Body of pancreas (tissue), 4 donors: ENCODE results near the gene PSMB1. TPM values are rescaled to one million over a fixed set of nuclear protein-coding genes. Genes with fewer than 3 reads are reported as not detected.
"Not testable (repeated sequence)": the region's sequence is repeated elsewhere in the genome, so short reads cannot be mapped to it uniquely, and the experiment has no call there.

Experiments
- ATAC-seq: fragments of 150-250 bp; one replicate; pipeline ENCODE4 v1.9.1; 2016
- DNase-seq, 4 donors: peaks; one replicate each; pipeline ENCODE4 v3.0.0-alpha.2; 2019
- H3K27ac ChIP-seq, 4 donors: fragments of 200-600 bp; sonication (generic); 1 replicate in 3 of 4; 2 replicates in 1 of 4; pipeline versions ENCODE4 v1.5.1 to v1.6.1; 2016 to 2019; ENCODE audit warnings: mild to moderate bottlenecking in 1 of 4, mixed read lengths in 1 of 4, moderate library complexity in 1 of 4
- H3K27me3 ChIP-seq, 2 donors: fragments of 200-600 bp; sonication (generic); one replicate each; pipeline ENCODE4 v1.6.0; 2016; ENCODE audit warnings: mild to moderate bottlenecking in 1 of 2
- H3K36me3 ChIP-seq, 2 donors: fragments of 200-600 bp; sonication (generic); replicated peaks in 1 of 2; 2 replicates each; pipeline ENCODE4 v1.5.1; 2016; ENCODE audit warnings: low read depth in 2 of 2; ENCODE audit not compliant: insufficient read depth in 1 of 2
- H3K4me1 ChIP-seq: fragments of 200-600 bp; sonication (generic); one replicate; pipeline ENCODE4 v1.6.0; 2016
- H3K4me3 ChIP-seq, 2 donors: fragments of 200-600 bp; sonication (generic); 1 replicate in 1 of 2; 2 replicates in 1 of 2; pipeline ENCODE4 v1.5.1; 2016 to 2019
- H3K9me3 ChIP-seq, 3 donors: fragments of 200-600 bp; sonication (generic); 1 replicate in 2 of 3; 2 replicates in 1 of 3; pipeline ENCODE4 v1.5.1; 2016
- CTCF ChIP-seq, 7 experiments: fragments of 450-650 bp in 4 of 7; fragments of 200-600 bp in 3 of 7; sonication (generic) in 3 of 7; IDR thresholded peaks; one replicate each; pipeline ENCODE4 v1.5.1; 2016 to 2019; ENCODE audit warnings: antibody characterized with exemption in 7 of 7
- POLR2A ChIP-seq, 3 donors: fragments of 450-650 bp; IDR thresholded peaks; one replicate each; pipeline ENCODE4 v1.6.1; 2016; ENCODE audit warnings: antibody characterized with exemption in 3 of 3, mild to moderate bottlenecking in 2 of 3
- WGBS, 2 donors: methylation state at CpG; one replicate each; pipeline ENCODE4 v1.1.5; 2017; 5-methylcytosine and 5-hydroxymethylcytosine counted together
- intact Hi-C: fragments of 100-400 bp; cut with DNase I; formaldehyde crosslinking; loops from one replicate; pipeline ENCODE4 v1.15.1; 2023
- total RNA-seq, 2 donors: library from RNA; depleted of rRNA; stranded (reverse); fragments of >200 nt; gene quantifications; one replicate each; pipeline ENCODE4 v1.1.0, GENCODE V29; 2016

PSMB1 gene
- total RNA-seq, 2 donors from 2014 or later: 39.9 to 80.9 TPM

GRCh38 chr6:170533792-170534191 lies 19.3 kb downstream of the PSMB1 start:
- Histone ChIP-seq H3K36me3 (peaks cover 1 to 30% of the 10 kb centered on the region in 2 donors), H3K4me1 (no peaks in the 10 kb centered on the region), H3K4me3 (no peak overlapping the region), H3K27ac (no peak overlapping the region), H3K27me3 (no peaks in the 10 kb centered on the region), H3K9me3 (no peaks in the 10 kb centered on the region)
- ATAC-seq (no peak), DNase-seq (no peak)
- intact Hi-C loops: no loop called here
- WGBS, 2 donors: 82 to 87% methylated on average over 2 of the region's 2 CpGs
- no peak for TF ChIP-seq CTCF (IDR thresholded peaks at IDR 0.05)
- no peak for TF ChIP-seq POLR2A (IDR thresholded peaks at IDR 0.05)

DNA sequence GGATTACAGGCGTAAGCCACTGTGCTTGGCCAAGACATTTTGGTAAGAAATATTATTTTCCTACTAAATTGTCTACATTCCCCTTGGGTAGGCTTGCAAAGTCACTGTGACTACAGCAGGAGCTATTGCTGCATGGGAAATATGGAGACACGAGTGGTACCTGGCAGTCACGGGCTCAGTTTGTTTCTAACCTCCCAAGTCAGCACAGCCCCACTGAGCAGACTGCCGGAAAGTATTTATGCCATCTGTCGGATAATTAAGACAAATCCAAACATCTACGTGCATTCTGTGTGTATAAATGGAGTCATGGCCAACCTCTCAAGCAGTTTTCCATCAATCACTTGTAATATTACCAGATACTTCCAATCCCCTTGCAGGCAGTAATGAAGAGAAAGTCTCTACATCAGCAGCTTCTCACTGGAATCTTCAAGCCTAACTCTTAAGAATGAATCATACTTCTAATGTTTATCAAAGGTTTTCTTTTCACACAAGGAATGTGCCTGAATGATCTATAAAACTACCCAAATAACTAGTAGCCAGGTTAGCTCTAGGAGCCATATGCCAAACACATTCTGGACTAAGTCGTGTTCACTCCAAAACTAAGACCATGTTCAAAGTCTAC lies 20.1 kb downstream of the PSMB1 start:
- Histone ChIP-seq H3K9me3 (no peaks in the 10 kb centered on the region), H3K36me3 (peaks cover 0 to 23% of the 10 kb centered on the region in 2 donors), H3K27ac (no peak overlapping the region), H3K27me3 (no peaks in the 10 kb centered on the region), H3K4me1 (no peaks in the 10 kb centered on the region), H3K4me3 (no peak overlapping the region)
- intact Hi-C loops: no loop called here
- 82 to 94% methylated on average over 7 of the region's 7 CpGs for WGBS, 2 donors
- DNase-seq (no peak), ATAC-seq (no peak)
- no peak for TF ChIP-seq CTCF (IDR thresholded peaks at IDR 0.05)
- no peak for TF ChIP-seq POLR2A (IDR thresholded peaks at IDR 0.05)

DNA sequence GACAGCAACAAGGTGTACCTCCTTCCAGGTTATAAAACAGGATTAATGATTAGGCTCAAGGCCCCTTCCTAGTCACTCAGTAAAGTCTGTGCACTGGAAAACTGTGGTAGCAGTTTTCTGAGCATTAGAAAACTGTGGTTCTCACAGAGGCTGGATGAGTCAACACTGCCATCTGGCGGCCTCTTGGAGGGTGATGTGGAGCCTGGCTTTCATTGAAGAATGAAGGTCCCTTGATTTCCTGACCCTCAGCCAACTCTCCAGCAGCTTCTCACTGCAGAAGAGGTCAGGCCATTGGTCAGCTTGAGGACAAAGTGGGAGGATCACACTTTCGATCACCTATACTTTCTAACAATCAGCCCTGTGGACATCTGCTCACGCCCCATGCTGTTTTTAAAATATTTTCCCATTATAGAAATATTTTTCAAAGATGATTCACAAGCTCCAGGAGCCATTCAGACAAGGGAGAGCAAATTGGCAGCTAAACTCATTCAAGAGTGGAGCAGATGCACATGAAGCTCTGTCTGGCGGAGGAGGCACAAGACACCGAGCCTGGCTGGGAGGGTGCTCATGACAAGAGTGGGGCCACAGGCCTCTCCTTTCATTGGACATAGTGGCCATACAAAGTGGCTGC lies 23.2 kb downstream of the PSMB1 start:
- DNase-seq (peak; percentile 81 to 87 (median 84)), ATAC-seq (peak; percentile 91)
- no peaks in the 10 kb centered on the region for H3K4me1 ChIP-seq
- intact Hi-C loops: loop anchor here (10.0 kb wide), 2 partner anchors 705 to 745 kb away; no protein-coding TSS in a partner anchor
- WGBS, 2 donors: 27 to 42% methylated on average over 4 to 5 of the region's 5 CpGs
- H3K9me3 ChIP-seq: no peaks in the 10 kb centered on the region
- H3K36me3 ChIP-seq: peaks cover 0 to 6% of the 10 kb centered on the region in 2 donors
- no peaks in the 10 kb centered on the region for H3K27me3 ChIP-seq
- TF ChIP-seq POLR2A (IDR thresholded peaks at IDR 0.05): no peak
- peak; percentile 79 to 89 (median 83) for TF ChIP-seq CTCF (IDR thresholded peaks at IDR 0.05)
- no peak overlapping the region for H3K27ac ChIP-seq
- no peak overlapping the region for H3K4me3 ChIP-seq

GRCh38 chr6:170527995-170528394 lies 25.1 kb downstream of the PSMB1 start:
- H3K27ac ChIP-seq, H3K9me3 ChIP-seq, H3K27me3 ChIP-seq, DNase-seq, H3K4me3 ChIP-seq, H3K4me1 ChIP-seq, H3K36me3 ChIP-seq, ATAC-seq: not testable (repeated sequence)
- 95 to 99% methylated on average over 5 of the region's 5 CpGs for WGBS, 2 donors
- intact Hi-C loops: loop anchor here (10.0 kb wide), 2 partner anchors 703 to 743 kb away; no protein-coding TSS in a partner anchor

DNA sequence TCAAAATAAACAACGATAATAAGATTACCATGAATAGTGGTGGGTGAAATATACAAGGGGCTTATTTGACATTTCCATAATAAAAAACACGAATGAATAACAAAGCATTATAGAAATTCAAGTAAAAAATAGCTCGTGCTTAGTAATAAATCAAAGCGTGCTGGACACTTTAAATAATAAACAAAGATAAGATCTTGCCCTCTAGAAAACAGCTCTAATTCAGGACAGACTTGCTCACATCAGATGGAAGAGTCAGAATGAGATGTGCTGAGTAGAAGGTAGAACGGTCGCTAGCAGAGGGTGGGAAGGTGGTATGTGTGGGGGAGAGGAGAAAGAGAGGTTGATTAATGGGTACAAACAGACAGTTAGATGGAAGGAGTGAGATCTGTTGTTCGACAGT lies 27.3 kb downstream of the PSMB1 start:
- intact Hi-C loops: loop anchor here (10.0 kb wide), 2 partner anchors 701 to 741 kb away; no protein-coding TSS in a partner anchor

More for the DNA sequence above, 27.3 kb downstream of the PSMB1 start:
- no peaks in the 10 kb centered on the region for H3K27me3 ChIP-seq
- H3K36me3 ChIP-seq: no peaks in the 10 kb centered on the region
- H3K27ac ChIP-seq: no peak overlapping the region
- 63 to 66% methylated on average over 7 of the region's 7 CpGs for WGBS, 2 donors
- ATAC-seq: no peak
- no peaks in the 10 kb centered on the region for H3K4me1 ChIP-seq
- no peak for DNase-seq
- H3K4me3 ChIP-seq: no peak overlapping the region
- H3K9me3 ChIP-seq: no peaks in the 10 kb centered on the region
- no peak for TF ChIP-seq CTCF (IDR thresholded peaks at IDR 0.05)
- TF ChIP-seq POLR2A (IDR thresholded peaks at IDR 0.05): no peak
